ENCODE results near the gene OBSL1. TPM values are rescaled to one million over a fixed set of nuclear protein-coding genes. Genes with fewer than 3 reads are reported as not detected.

The OBSL1 gene
- total and polyA plus RNA-seq, 2 donors (not counting 3 experiments of a cell fraction or from before 2014, with no cell fraction given), result 16.7 to 20.7 TPM

DNA sequence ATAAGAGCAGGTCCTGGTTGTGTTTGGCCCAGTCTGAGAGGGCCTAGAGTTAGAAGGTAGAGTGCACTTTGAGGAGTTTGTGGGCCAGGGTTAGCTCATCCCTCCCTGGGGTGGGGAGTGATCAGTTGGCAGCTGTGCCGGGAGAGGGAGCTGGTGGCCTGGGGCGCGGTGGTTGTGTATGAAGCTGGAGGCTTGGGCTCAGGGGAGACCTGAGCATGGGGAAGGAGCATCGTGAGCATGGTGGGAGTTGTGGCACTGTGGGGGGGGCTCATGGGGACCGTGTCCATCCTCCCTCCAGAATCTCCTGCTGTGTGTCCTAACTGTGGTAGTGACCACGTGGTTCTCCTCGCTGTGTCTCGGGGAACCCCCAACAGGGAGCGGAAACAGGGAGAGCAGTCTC is 40.0 kb upstream of the OBSL1 start:
- intact Hi-C loops (cut with micrococcal nuclease), result no loop called here
- H3K36me3 ChIP-seq (ENCODE audit: control insufficient read depth in 2 of 2, extremely low read depth in 1 of 2, insufficient read depth in 2 of 2, low read length in 2 of 2), result peaks cover 0 to 15% of the 10 kb centered on the region in 2 experiments
- H3K27me3 ChIP-seq (ENCODE audit: control insufficient read depth in 2 of 2, insufficient read depth in 2 of 2, low read length in 2 of 2), result no peaks in the 10 kb centered on the region
- TF ChIP-seq POLR2A (IDR thresholded peaks at IDR 0.05; ENCODE audit: low read depth, low read length), result no peak
- no peak for TF ChIP-seq FOS (IDR thresholded peaks at IDR 0.05; ENCODE audit: borderline replicate concordance, insufficient read depth, low read length)
- no peak for TF ChIP-seq EZH2 (IDR thresholded peaks at IDR 0.05; ENCODE audit: borderline replicate concordance, low read depth, low read length, severe bottlenecking)
- no peak for TF ChIP-seq MAX (IDR thresholded peaks at IDR 0.05; ENCODE audit: insufficient read depth, insufficient read length)
- TF ChIP-seq CTCF (IDR thresholded peaks at IDR 0.05; ENCODE audit: extremely low read depth in 1 of 2, insufficient read depth in 1 of 2, low read depth in 1 of 2, low read length in 2 of 2), result no peak
- no peak for TF ChIP-seq JUN (IDR thresholded peaks at IDR 0.05; ENCODE audit: borderline replicate concordance, insufficient read depth, insufficient read length, low read depth)
- TF ChIP-seq POLR2AphosphoS5 (IDR thresholded peaks at IDR 0.05; ENCODE audit: insufficient read depth, low read depth, low read length), result no peak
- no peak for TF ChIP-seq GATA2 (IDR thresholded peaks at IDR 0.05; ENCODE audit: insufficient read depth, insufficient read length, low read depth, low read length)
- no peak for TF ChIP-seq MYC (IDR thresholded peaks at IDR 0.05; ENCODE audit: low read depth, low read length)
- no peak overlapping the region for H3K9ac ChIP-seq (replicated peaks; ENCODE audit: extremely low read depth, insufficient read depth, low read length)
- H3K4me2 ChIP-seq (ENCODE audit: insufficient read depth, low read length), result no peak overlapping the region
- no peaks in the 10 kb centered on the region for H3K79me2 ChIP-seq (ENCODE audit: control insufficient read depth, insufficient read depth, low read length)
- ChIA-PET POLR2A (no interaction called here), CTCF (interaction anchor here (0.7 to 1.7 kb wide), 2 partner anchors 19 to 49 kb away, joined by 3 to 4 read pairs; no protein-coding TSS in a partner anchor)
- no peaks in the 10 kb centered on the region for H3K9me1 ChIP-seq (replicated peaks; ENCODE audit: control insufficient read depth, extremely low read depth, insufficient read depth, low read length)
- no peaks in the 10 kb centered on the region for H4K20me1 ChIP-seq (replicated peaks; ENCODE audit: control insufficient read depth, extremely low read depth, insufficient read depth, low read length)
- H3K27ac ChIP-seq (ENCODE audit: insufficient read depth, low read depth, low read length), result no peak overlapping the region
- no peaks in the 10 kb centered on the region for H3K9me3 ChIP-seq (replicated peaks; ENCODE audit: control insufficient read depth, insufficient read depth, low read length)
- no peak for FAIRE-seq
- no peak overlapping the region for H2AFZ ChIP-seq (ENCODE audit: low read depth, low read length)
- dilution Hi-C loops (cut with MboI; ENCODE audit: extremely low pct_ligation_motif_present, low sequenced_read_pairs), result no loop called here
- no peak overlapping the region for H3K4me3 ChIP-seq (replicated peaks in 1 of 3; ENCODE audit: insufficient read depth in 1 of 3, low read depth in 1 of 3, low read length in 3 of 3)
- no TSS peak for BruUV-seq (replicated peaks)
- no peaks in the 10 kb centered on the region for H3K4me1 ChIP-seq (ENCODE audit: control insufficient read depth, extremely low read depth, insufficient read depth, low read length)
- no peak for DNase-seq (ENCODE audit: low read depth, low spot score)

Data from endothelial cell of umbilical vein (primary cell).